K562 (cell line): Measurements from ENCODE around the gene KCNH8.

ENCODE experiments used
- ELF1 ChIP-seq: fragments of 200-800 bp; sonication (Bioruptor generic); IDR thresholded peaks from 2 replicates; pipeline ENCODE4 v1.6.1; 2016; ENCODE audit warnings: missing genetic modification characterization, missing compliant biosample characterization
- IRF1 ChIP-seq: sonication (generic); formaldehyde crosslinking; IDR thresholded peaks from 2 replicates; pipeline ENCODE4 v1.8.0; 2022; ENCODE audit warnings: missing genetic modification reagents, mild to moderate bottlenecking, borderline replicate concordance
- POLR2G ChIP-seq: fragments of 200-400 bp; formaldehyde crosslinking; IDR thresholded peaks from 2 replicates; pipeline ENCODE4 v1.6.1; 2017; ENCODE audit warnings: low read depth, mild to moderate bottlenecking, antibody characterized with exemption, low read length, moderate library complexity
- TFAP4 ChIP-seq: sonication (generic); formaldehyde crosslinking; IDR thresholded peaks from 2 replicates; pipeline ENCODE4 v1.8.0; 2022; ENCODE audit warnings: missing genetic modification reagents, mild to moderate bottlenecking, moderate library complexity, borderline replicate concordance

GRCh38 chr3:19171794-19172193, 23.5 kb downstream of the KCNH8 start:
- TF ChIP-seq TFAP4 (no peak), IRF1 (CRISPR knock-in tag) (no peak), ELF1 (no peak), POLR2G (no peak)
